ENCODE measurements around the gene IFNG.

DNA sequence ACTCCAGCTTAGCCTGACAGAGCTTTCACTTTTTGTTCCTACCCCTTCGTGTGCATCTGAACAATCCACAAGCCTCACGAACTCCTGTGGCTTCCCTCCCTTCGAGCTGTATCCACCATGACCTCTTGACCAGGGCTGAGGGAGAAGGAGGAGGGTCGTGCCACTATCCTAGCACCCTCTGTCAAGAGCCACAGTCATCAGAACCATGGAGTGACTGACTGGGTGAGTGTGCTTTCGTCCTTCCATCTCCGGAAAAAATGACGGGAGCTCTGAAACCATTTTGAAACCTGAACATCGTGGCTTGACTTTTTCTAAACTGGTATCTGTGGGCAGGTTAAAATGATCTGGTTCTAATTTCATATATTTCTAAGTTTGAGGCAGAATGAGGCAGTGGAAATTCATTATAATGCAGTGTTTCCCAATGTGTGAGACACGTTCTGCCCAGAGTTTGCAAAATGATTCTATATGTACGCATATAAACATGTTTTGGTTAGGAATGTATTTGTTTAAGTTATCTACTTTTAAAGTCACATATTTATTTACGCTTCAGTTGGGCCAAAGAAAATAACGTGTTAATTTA is 39.1 kb upstream of the IFNG start:
- no peak for TF ChIP-seq POLR2A (IDR thresholded peaks at IDR 0.05; ENCODE audit: low read depth, low read length)
- TF ChIP-seq TAF1 (IDR thresholded peaks at IDR 0.05; ENCODE audit: borderline replicate concordance, low read depth, low read length) = no peak
